ENCODE data around the gene CPS1.

CPS1 gene

GRCh38 chr2:210657874-210658273, 101.5 kb downstream of the CPS1 start:
- Histone ChIP-seq H3K27ac (ENCODE audit: low read depth, low read length, poor library complexity, severe bottlenecking) (no peak overlapping the region), H3K36me3 (ENCODE audit: insufficient read depth, low read length) (no peaks in the 10 kb centered on the region), H4K20me1 (ENCODE audit: insufficient read depth, low read length) (no peaks in the 10 kb centered on the region), H3K4me1 (ENCODE audit: insufficient read depth, low read length, severe bottlenecking) (no peaks in the 10 kb centered on the region), H3K79me2 (ENCODE audit: insufficient read depth, low read length) (no peaks in the 10 kb centered on the region), H3K4me2 (ENCODE audit: low read length) (no peak overlapping the region), H3F3A (ENCODE audit: insufficient read depth, low read length) (no peaks in the 10 kb centered on the region), H3K9ac (ENCODE audit: low read length) (no peak overlapping the region), H3K27me3 (ENCODE audit: insufficient read depth, low read length) (no peaks in the 10 kb centered on the region), H3K4me3 (ENCODE audit: low read depth, low read length, poor library complexity, severe bottlenecking) (no peak overlapping the region), H2AFZ (ENCODE audit: low read length) (no peak overlapping the region), H3K9me3 (ENCODE audit: low read length) (0 out of 2 replicates have a peak, but pooled peaks cover 2% of the 10 kb centered on the region), H3K9me2 (ENCODE audit: low read depth, low read length) (no peaks in the 10 kb centered on the region)
- TF ChIP-seq EZH2 (IDR thresholded peaks at IDR 0.05; ENCODE audit: borderline replicate concordance, low read length) = no peak
- no peak for TF ChIP-seq CTCF (IDR thresholded peaks at IDR 0.05; ENCODE audit: low read length)

DNA sequence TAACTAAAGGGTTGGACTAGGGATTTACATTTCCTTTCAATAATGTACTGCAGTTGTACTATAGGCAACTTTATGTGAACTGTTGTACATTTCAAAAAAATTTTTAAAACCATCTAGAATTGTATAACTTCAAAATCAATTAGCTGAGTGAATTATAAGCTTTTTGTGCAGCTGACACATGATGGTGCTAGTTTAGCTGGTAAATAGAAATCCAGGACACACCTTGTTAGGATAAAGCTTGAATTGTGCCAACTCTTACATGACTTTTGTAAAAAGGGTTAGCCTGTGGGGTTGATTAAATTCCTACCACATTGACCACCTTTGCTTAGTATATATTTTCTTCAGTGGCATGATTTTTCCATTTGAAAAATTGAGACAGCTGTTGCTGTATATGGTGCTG, 104.4 kb downstream of the CPS1 start:
- H3K4me2 ChIP-seq (ENCODE audit: low read length) = no peak overlapping the region

GRCh38 chr2:210662560-210662959, 106.2 kb downstream of the CPS1 start:
- no peaks in the 10 kb centered on the region for H3K36me3 ChIP-seq (ENCODE audit: insufficient read depth, low read length)
- TF ChIP-seq EZH2 (IDR thresholded peaks at IDR 0.05; ENCODE audit: borderline replicate concordance, low read length) = no peak
- TF ChIP-seq CTCF (IDR thresholded peaks at IDR 0.05; ENCODE audit: low read length) = no peak

More for the DNA sequence above, 104.4 kb downstream of the CPS1 start:
- H4K20me1 ChIP-seq (ENCODE audit: insufficient read depth, low read length) = no peaks in the 10 kb centered on the region
- 0 out of 2 replicates have a peak, but pooled peaks cover 2% of the 10 kb centered on the region for H3K9me3 ChIP-seq (ENCODE audit: low read length)
- no peak for TF ChIP-seq EZH2 (IDR thresholded peaks at IDR 0.05; ENCODE audit: borderline replicate concordance, low read length)
- no peaks in the 10 kb centered on the region for H3K36me3 ChIP-seq (ENCODE audit: insufficient read depth, low read length)
- no peak overlapping the region for H3K9ac ChIP-seq (ENCODE audit: low read length)
- no peak overlapping the region for H2AFZ ChIP-seq (ENCODE audit: low read length)
- no peaks in the 10 kb centered on the region for H3F3A ChIP-seq (ENCODE audit: insufficient read depth, low read length)
- H3K79me2 ChIP-seq (ENCODE audit: insufficient read depth, low read length) = no peaks in the 10 kb centered on the region
- no peak overlapping the region for H3K4me3 ChIP-seq (ENCODE audit: low read depth, low read length, poor library complexity, severe bottlenecking)
- no peaks in the 10 kb centered on the region for H3K9me2 ChIP-seq (ENCODE audit: low read depth, low read length)
- no peak overlapping the region for H3K27ac ChIP-seq (ENCODE audit: low read depth, low read length, poor library complexity, severe bottlenecking)
- H3K27me3 ChIP-seq (ENCODE audit: insufficient read depth, low read length) = no peaks in the 10 kb centered on the region
- no peaks in the 10 kb centered on the region for H3K4me1 ChIP-seq (ENCODE audit: insufficient read depth, low read length, severe bottlenecking)

DNA sequence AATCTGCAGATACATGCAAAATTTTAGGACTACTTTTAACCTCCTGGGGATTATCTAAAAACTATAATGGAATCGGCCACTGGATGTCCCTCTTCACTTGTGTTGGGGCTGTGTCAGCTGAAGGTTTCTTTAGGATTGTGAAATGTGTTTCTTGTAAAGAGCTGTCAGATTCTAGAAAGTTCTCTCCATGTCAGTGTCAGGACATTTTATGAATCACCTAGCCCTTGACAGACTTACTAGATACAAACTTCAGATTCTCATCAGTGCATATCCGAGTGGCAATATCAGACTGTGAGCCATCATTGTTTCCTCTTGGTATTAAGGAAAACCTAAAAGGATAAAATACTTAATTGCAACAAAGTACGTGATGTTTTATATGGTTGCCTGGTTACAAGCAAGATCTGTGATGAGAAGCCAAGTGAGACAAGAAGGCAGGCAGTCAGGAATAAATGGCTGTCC, 107.3 kb downstream of the CPS1 start:
- no peaks in the 10 kb centered on the region for H3F3A ChIP-seq (ENCODE audit: insufficient read depth, low read length)
- no peak overlapping the region for H3K4me3 ChIP-seq (ENCODE audit: low read depth, low read length, poor library complexity, severe bottlenecking)
- no peaks in the 10 kb centered on the region for H3K36me3 ChIP-seq (ENCODE audit: insufficient read depth, low read length)
- no peaks in the 10 kb centered on the region for H4K20me1 ChIP-seq (ENCODE audit: insufficient read depth, low read length)
- peak; percentile 31; the same call in 1 of the 2 replicates for TF ChIP-seq CTCF (IDR thresholded peaks at IDR 0.05; ENCODE audit: low read length)
- TF ChIP-seq EZH2 (IDR thresholded peaks at IDR 0.05; ENCODE audit: borderline replicate concordance, low read length) = no peak
- H3K9me3 ChIP-seq (ENCODE audit: low read length) = 0 out of 2 replicates have a peak, but pooled peaks cover 2% of the 10 kb centered on the region
- no peaks in the 10 kb centered on the region for H3K9me2 ChIP-seq (ENCODE audit: low read depth, low read length)
- H3K79me2 ChIP-seq (ENCODE audit: insufficient read depth, low read length) = no peaks in the 10 kb centered on the region
- no peak overlapping the region for H3K27ac ChIP-seq (ENCODE audit: low read depth, low read length, poor library complexity, severe bottlenecking)
- H2AFZ ChIP-seq (ENCODE audit: low read length) = no peak overlapping the region
- no peak overlapping the region for H3K4me2 ChIP-seq (ENCODE audit: low read length)
- H3K4me1 ChIP-seq (ENCODE audit: insufficient read depth, low read length, severe bottlenecking) = no peaks in the 10 kb centered on the region
- H3K9ac ChIP-seq (ENCODE audit: low read length) = no peak overlapping the region
- H3K27me3 ChIP-seq (ENCODE audit: insufficient read depth, low read length) = no peaks in the 10 kb centered on the region

More at GRCh38 chr2:210662560-210662959, 106.2 kb downstream of the CPS1 start:
- Histone ChIP-seq H3K4me3 (ENCODE audit: low read depth, low read length, poor library complexity, severe bottlenecking) (no peak overlapping the region), H4K20me1 (ENCODE audit: insufficient read depth, low read length) (no peaks in the 10 kb centered on the region), H3K4me1 (ENCODE audit: insufficient read depth, low read length, severe bottlenecking) (no peaks in the 10 kb centered on the region), H3K9me2 (ENCODE audit: low read depth, low read length) (no peaks in the 10 kb centered on the region), H3F3A (ENCODE audit: insufficient read depth, low read length) (no peaks in the 10 kb centered on the region), H3K79me2 (ENCODE audit: insufficient read depth, low read length) (no peaks in the 10 kb centered on the region), H3K27ac (ENCODE audit: low read depth, low read length, poor library complexity, severe bottlenecking) (no peak overlapping the region), H3K9me3 (ENCODE audit: low read length) (0 out of 2 replicates have a peak, but pooled peaks cover 2% of the 10 kb centered on the region), H3K4me2 (ENCODE audit: low read length) (no peak overlapping the region), H3K9ac (ENCODE audit: low read length) (no peak overlapping the region), H3K27me3 (ENCODE audit: insufficient read depth, low read length) (no peaks in the 10 kb centered on the region), H2AFZ (ENCODE audit: low read length) (no peak overlapping the region)

Measured in OCI-LY1 (cell line).